ENCODE measurements around the gene UBE3C.
"Not testable (repeated sequence)": the region's sequence is repeated elsewhere in the genome, so short reads cannot be mapped to it uniquely, and the experiment has no call there.

The UBE3C gene

DNA sequence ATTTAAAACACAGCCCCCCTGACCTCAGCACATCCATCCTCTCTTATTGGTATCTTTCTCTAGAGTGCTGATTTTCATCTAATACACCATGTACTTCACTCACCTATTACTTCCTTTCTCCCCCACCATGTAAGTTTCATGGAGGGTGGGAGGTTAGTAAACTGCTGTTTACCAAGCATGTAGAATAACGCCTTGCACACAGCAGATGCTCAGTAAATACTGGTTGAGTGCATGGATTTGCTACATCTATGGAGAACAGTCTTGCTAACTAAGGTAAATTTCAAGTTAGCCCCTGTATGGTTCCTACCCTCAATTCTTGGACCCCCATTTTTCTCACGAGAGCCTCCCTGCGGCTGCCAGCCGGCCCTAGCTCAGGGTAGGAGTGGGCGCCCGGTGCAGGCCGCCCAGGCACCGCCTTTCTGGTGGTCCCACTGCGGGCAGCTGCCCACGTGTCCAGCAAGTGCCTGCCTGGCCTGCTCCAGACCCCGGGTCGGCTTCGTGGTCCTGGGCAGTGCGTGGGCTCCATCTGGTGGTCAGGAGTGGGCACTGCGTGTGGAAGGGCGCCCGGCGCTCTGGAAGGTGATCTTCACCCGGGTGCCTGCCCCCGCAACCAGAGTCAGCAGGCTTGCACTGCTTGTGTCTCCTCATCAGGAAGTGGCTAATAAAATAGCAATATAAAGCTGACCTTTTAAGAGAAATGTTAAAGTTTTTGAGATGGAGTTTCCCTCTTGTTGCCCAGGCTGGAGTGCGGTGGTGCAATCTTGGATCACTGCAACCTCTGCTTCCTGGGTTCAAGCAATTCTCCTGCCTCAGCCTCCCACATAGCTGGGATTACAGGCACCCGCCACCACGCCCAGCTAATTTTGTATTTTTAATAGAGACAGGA, 134.7 kb downstream of the UBE3C start:
- ChIA-PET POLR2A (interaction anchor here (1.1 kb wide), 1 partner anchor 63 kb away, joined by 3 read pairs; the partner anchor contains the start of gene DNAJB6), CTCF (interaction anchor here (0.6 to 6.1 kb wide), 47 partner anchors 8 to 1506 kb away, joined by 3 to 50 read pairs (median 5); no protein-coding TSS in a partner anchor)
- TF ChIP-seq, protein P1, sequence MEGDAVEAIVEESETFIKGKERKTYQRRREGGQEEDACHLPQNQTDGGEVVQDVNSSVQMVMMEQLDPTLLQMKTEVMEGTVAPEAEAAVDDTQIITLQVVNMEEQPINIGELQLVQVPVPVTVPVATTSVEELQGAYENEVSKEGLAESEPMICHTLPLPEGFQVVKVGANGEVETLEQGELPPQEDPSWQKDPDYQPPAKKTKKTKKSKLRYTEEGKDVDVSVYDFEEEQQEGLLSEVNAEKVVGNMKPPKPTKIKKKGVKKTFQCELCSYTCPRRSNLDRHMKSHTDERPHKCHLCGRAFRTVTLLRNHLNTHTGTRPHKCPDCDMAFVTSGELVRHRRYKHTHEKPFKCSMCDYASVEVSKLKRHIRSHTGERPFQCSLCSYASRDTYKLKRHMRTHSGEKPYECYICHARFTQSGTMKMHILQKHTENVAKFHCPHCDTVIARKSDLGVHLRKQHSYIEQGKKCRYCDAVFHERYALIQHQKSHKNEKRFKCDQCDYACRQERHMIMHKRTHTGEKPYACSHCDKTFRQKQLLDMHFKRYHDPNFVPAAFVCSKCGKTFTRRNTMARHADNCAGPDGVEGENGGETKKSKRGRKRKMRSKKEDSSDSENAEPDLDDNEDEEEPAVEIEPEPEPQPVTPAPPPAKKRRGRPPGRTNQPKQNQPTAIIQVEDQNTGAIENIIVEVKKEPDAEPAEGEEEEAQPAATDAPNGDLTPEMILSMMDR (IDR thresholded peaks at IDR 0.05; ENCODE audit: insufficient read depth, low read length, missing control alignments) = peak; percentile 99
- no peak for DNase-seq (ENCODE audit: low read depth, low spot score)
- no peak overlapping the region for H3K4me3 ChIP-seq (ENCODE audit: low read depth, low read length)

DNA sequence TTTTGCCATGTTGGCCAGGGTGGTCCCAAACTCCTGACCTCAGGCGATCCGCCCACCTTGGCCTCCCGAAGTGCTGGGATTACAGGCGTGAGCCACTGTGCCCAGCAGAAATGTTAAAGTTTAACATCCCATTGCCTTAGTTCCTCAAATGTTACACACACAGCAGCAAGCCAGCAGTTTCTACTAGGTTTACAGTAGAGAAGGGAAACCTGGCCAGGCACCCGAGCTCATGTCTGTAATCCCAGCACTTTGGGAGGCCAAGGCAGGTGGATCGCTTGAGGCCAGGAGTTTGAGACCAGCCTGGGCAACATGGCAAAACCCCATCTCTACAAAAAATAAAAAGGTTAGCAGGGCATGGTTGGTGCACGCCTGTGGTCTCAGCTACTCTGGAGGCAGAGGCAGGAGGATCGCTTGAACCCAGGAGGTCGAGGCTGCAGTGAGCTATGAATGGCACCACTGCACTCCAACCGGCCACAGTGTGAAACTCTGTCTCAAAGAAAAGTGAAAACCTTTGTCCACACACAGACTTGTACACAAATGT, 135.4 kb downstream of the UBE3C start:
- POLR2A ChIA-PET = interaction anchor here (1.1 kb wide), 1 partner anchor 62 kb away, joined by 3 read pairs; the partner anchor contains the start of gene DNAJB6
- H3K4me3 ChIP-seq (ENCODE audit: low read depth, low read length); DNase-seq (ENCODE audit: low read depth, low spot score): not testable (repeated sequence)
- CTCF ChIA-PET = interaction anchor here (0.7 to 6.1 kb wide), 45 partner anchors 8 to 1507 kb away, joined by 3 to 50 read pairs (median 5); no protein-coding TSS in a partner anchor

DNA sequence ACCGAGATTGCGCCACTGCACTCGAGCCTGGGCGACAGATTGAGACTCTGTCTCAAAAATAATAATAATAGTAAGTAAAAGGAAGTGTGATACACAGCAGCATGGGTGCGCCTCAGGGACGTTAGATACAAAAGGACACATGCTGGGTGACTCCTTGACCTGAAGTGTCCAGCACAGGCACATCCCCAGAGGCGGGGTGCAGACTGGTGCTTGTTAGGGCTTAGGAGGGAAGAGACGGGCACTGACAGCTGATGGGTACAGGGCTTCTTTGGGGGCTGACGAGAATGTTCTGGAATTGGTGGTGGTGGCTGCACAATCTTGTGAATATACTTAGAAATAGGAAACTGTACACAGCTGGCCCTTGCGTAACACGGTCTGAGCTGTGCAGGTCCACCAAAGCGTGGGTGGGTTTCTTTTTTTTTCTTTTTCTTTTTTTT, 136.3 kb downstream of the UBE3C start:
- DNase-seq (ENCODE audit: low read depth, low spot score) = no peak
- H3K4me3 ChIP-seq (ENCODE audit: low read depth, low read length) = no peak overlapping the region
- POLR2A ChIA-PET = no interaction called here
- TF ChIP-seq, protein P1 (IDR thresholded peaks at IDR 0.05; ENCODE audit: insufficient read depth, low read length, missing control alignments) = no peak
- CTCF ChIA-PET = interaction anchor here (1.3 to 6.1 kb wide), 10 partner anchors 13 to 305 kb away, joined by 4 to 50 read pairs (median 18); no protein-coding TSS in a partner anchor

DNA sequence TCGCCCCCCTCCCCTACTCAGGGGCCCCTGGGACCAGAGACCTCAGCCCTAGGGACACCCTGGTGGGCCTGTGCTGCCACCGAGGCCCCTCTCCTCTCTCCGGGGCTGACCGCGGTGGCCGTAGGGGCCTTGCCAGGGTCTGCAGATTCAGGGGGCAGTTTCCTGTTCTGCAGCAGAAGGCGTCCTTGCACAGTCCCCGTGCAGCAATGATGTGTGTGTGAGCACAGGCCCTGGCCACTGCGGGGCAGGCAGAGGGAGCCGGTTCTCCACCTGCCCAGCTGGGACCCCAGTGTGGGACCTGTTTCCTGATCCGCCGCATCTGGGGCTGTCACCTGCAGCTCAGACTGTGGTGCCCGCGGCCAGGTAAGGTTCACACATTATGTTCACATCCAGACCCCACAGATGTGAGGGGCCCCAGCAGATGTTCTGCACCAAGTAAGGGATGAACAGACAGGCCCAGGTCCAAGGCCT, 137.4 kb downstream of the UBE3C start:
- ChIA-PET CTCF (interaction anchor here (1.4 to 6.1 kb wide), 4 partner anchors 48 to 306 kb away, joined by 4 to 50 read pairs (median 22); no protein-coding TSS in a partner anchor), POLR2A (no interaction called here)
- no peak overlapping the region for H3K4me3 ChIP-seq (ENCODE audit: low read depth, low read length)
- TF ChIP-seq, protein P1 (IDR thresholded peaks at IDR 0.05; ENCODE audit: insufficient read depth, low read length, missing control alignments) = no peak
- no peak for DNase-seq (ENCODE audit: low read depth, low spot score)

DNA sequence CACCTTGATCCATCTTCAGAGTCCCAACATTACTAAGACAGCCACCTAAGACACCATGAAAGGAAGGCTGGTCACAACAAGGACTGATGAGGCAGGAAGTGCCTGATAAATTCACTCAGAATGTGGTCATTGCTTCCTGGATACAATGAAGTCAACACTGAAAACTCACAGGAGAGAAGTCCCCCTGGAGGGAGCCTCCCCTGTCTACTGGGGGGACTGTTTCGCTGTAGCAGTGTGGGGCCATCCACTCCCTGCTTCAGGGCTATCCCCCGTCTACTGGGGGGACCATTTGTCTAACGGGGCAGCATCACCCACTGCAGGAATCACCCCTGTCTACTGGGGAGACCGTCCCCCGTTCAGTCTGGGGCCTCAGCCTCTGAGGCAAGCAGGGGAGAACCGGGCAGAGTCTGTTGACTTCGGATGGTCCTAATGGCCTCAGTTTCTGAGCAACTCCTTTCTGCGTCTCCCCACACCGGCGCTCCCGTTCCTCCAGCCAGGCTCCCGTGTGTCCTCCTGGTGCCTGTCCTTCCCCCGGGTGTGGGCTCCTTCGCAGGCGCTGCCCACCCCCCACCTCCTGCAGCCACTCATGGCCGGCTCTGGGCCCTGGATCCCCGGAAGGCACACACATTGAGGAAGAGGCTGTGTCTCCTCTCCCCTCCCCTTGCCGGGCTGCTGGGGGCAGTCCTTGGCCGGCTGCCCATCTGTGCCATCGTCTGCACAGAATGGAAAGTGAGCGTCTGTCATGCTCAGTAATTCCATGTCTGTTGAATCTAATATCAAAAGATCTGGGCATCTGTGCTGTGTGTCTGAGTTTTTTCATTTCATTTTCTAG, 138.2 kb downstream of the UBE3C start:
- H3K4me3 ChIP-seq (ENCODE audit: low read depth, low read length) = no peak overlapping the region
- TF ChIP-seq, protein P1 (IDR thresholded peaks at IDR 0.05; ENCODE audit: insufficient read depth, low read length, missing control alignments) = no peak
- CTCF ChIA-PET = interaction anchor here (4.0 to 6.1 kb wide), 2 partner anchors 48 to 62 kb away, joined by 38 to 50 read pairs; no protein-coding TSS in a partner anchor
- POLR2A ChIA-PET = no interaction called here
- DNase-seq (ENCODE audit: low read depth, low spot score) = no peak

DNA sequence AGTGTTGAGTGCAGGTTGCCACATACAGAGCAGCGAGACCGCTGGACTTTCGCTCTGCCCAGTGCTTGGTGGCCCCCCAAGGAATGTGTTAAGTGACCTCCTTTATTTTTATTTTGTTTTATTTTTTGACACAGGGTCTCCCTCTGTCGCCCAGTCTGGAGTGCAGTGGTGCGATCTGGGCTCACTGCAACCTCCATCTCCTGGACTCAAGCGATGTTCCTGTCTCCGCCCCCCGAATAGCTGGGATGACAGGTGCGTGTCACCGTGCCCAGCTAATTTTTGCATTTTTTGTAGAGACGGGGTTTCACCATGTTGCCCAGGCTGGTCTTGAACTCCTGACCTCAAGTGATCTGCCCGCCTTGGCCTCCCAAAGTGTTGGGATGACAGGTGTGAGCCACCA, 138.8 kb downstream of the UBE3C start:
- POLR2A ChIA-PET; H3K4me3 ChIP-seq (ENCODE audit: low read depth, low read length); CTCF ChIA-PET: not testable (repeated sequence)

More for the DNA sequence above, 138.8 kb downstream of the UBE3C start:
- not testable (repeated sequence) for DNase-seq (ENCODE audit: low read depth, low spot score)
